OCI-LY1 (cell line): ENCODE measurements around the gene WDR82.

Source experiments
- CTCF ChIP-seq: fragments of 200-600 bp; sonication (generic), shearing (Covaris generic); IDR thresholded peaks from 2 replicates; pipeline ENCODE4 v1.5.1; 2017; ENCODE audit warnings: mild to moderate bottlenecking, antibody characterized with exemption, low read length, moderate library complexity, mixed read lengths
- EZH2 ChIP-seq: fragments of 200-600 bp; sonication (generic), shearing (Covaris generic); IDR thresholded peaks from 2 replicates; pipeline ENCODE4 v1.8.0; 2017; ENCODE audit warnings: borderline replicate concordance, mixed run types, mild to moderate bottlenecking, antibody characterized with exemption, low read length, moderate library complexity, mixed read lengths

- no peak for TF ChIP-seq CTCF
- no peak for TF ChIP-seq EZH2
These were observed 44.5 kb downstream of the WDR82 start for GRCh38 chr3:52233968-52234367.
